GM20000 (cell line): Measurements from ENCODE around the gene SLC6A6.

Source experiments
- DNase-seq: peaks from one replicate; pipeline ENCODE4 v3.0.0; 2012; ENCODE audit warnings: low spot score
- TF ChIP-seq, protein P1 (sequence below): IDR thresholded peaks from 2 replicates; pipeline ENCODE4 v1.5.1; 2012; ENCODE audit warnings: mild to moderate bottlenecking, control low read depth; ENCODE audit errors: extremely low read depth, missing control alignments

Gene SLC6A6

DNA sequence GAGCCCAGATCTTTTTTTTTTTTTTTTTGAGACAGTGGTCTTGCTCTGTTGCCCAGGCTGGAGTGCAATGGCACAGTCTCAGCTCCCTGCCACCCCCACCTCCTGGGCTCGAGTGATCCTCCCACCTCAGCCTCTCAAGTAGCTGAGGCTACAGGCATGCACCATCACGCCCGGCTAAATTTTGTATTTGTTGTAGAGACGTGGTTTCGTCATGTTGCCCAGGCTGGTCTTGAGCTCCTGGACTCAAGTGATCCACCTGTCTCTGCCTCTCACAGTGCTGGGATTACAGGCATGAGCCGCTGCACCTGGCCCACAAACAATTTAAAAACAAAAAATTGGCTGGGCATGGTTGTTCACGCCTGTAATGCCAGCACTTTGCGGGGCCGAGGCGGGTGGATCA is 22.6 kb upstream of the SLC6A6 start:
- DNase-seq: no peak
- TF ChIP-seq, protein P1, sequence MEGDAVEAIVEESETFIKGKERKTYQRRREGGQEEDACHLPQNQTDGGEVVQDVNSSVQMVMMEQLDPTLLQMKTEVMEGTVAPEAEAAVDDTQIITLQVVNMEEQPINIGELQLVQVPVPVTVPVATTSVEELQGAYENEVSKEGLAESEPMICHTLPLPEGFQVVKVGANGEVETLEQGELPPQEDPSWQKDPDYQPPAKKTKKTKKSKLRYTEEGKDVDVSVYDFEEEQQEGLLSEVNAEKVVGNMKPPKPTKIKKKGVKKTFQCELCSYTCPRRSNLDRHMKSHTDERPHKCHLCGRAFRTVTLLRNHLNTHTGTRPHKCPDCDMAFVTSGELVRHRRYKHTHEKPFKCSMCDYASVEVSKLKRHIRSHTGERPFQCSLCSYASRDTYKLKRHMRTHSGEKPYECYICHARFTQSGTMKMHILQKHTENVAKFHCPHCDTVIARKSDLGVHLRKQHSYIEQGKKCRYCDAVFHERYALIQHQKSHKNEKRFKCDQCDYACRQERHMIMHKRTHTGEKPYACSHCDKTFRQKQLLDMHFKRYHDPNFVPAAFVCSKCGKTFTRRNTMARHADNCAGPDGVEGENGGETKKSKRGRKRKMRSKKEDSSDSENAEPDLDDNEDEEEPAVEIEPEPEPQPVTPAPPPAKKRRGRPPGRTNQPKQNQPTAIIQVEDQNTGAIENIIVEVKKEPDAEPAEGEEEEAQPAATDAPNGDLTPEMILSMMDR: no peak

DNA sequence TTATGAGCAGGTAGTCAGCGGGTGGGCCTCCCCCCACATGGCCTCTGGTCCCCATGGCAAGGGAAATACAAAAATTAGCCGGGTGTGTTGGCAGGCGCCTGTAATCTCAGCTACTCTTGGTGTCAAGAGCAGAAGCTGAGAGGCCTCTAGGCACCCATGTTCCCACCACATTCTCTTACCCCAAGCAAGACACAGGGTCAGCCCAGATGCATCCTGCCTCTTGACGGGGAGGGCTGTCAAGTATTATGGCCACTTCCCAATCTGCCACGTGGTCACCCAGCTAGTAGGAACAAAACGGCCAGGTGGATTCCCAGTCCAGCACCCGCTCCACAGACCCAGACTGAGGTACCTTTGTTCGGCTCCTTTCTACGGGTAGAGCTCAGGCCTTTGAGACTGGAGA is 16.2 kb upstream of the SLC6A6 start:
- no peak for DNase-seq
- TF ChIP-seq, protein P1: no peak

DNA sequence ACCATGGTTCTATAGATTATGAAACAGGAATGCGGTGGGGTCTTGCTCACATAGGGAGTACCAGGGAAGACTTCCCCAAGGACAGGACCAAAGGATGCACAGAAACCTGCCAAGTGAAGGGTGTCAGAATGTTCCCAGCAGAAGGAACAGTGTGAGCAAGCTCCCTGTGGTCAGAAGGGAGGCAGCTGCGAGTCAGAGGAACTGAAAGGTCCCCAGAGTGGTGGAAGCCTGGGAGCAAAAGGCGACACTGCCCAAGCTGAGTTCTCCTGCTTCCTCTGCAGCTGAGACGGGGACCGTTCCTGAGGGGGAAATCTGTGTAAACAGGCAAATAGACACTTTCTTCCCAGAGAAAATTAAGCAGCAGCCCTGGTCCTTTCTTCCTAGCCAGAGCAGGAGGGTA is 14.2 kb upstream of the SLC6A6 start:
- no peak for DNase-seq
- TF ChIP-seq, protein P1: no peak

DNA sequence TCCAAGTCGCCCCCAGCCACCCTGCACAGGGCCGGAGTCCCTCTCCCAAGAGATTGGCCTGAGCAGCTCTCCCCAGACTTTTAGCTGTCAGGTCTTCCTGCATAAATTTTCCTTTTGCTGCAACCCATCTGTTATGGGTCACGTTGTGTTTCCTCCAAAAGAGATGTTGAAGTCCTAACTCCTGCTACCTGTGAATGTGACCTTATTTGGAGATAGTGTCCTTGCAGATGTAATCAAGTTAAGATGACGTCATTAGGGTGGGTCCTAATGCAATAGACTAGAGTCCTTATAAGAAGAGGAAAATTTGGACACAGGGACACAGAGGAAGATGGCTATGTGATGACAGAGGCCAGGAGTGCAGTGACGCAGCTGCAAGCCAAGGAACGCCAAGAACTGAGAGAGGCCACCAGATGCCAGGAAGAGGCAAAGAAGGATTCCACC is 13.2 kb upstream of the SLC6A6 start:
- no peak for DNase-seq
- TF ChIP-seq, protein P1: no peak

DNA sequence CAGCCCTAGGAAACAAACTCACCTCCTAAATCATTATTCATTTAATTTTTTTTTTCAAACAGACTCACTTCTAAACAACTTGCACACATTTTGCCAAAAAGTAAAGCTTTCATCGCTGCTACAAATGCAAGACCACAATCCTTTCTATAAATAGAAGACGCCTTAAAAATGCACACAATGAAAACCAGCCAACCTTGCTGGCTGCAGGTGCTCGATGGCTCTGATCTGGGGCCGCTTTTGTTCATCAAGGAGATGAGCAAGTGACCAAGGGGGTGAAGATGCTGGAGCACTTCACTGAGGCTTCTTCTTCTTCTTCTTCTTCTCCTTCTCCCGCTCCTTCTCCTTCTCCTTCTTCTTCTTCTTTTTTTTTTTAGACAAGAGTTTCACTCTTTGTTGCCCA is 12.7 kb upstream of the SLC6A6 start:
- TF ChIP-seq, protein P1: no peak
- no peak for DNase-seq

DNA sequence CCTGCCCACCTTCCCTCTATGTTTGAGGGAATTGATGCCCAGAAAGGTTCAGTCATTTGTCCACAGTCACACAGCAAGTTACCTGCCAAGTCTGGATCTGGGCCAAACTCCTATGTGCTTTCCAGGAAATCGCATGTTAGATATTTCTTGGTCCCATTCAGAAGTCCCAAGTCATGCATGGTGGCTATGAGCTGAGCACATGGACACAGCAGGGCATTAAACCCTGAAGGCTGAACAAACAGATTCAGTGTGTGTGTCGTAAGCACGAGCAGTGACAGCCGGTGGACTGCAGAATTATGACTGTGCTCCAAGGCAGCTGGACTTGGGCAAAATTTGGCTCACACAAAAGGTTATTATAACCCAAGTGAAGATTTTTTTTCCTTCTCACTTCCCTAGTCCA is 11.4 kb upstream of the SLC6A6 start:
- TF ChIP-seq, protein P1: no peak
- DNase-seq: no peak

DNA sequence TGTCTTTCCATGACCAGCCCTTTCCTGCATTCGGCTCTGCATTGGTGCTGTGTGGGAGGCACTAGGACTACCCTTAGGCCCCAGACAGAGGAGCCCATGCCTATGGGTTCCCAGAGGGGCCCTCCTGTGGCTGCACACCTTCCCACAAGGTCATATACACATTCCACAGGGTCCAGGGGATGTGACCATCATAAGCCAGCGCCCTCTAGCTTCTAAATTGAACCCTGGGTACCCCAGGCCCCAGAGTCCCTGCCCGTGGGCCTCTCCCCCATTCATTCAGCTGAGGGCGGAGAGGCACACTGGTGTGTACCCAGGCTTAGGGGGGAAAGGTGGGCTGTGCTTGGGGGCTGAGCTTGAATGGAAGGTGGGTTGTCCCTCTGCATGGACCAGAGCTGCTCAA is 10.2 kb upstream of the SLC6A6 start:
- TF ChIP-seq, protein P1: no peak
- no peak for DNase-seq
